Measurements from ENCODE around the gene MYO15A. TPM values are rescaled to one million over a fixed set of nuclear protein-coding genes. Genes with fewer than 3 reads are reported as not detected.

MYO15A gene
- polyA plus RNA-seq, 1 donor (not counting 4 experiments of a cell fraction or from before 2014, with no cell fraction given), result 0.20 TPM

- Histone ChIP-seq H3K4me3 (ENCODE audit: control insufficient read depth in 2 of 3, extremely low read depth in 1 of 3, insufficient read depth in 2 of 3, low read depth in 1 of 3, low read length in 3 of 3) (peak overlapping the region; percentile 3 to 91 (median 90)), H3K4me1 (ENCODE audit: control insufficient read depth, extremely low read depth, insufficient read depth, low read length) (peaks cover 38% of the 10 kb centered on the region), H4K20me1 (ENCODE audit: control insufficient read depth, extremely low read depth, insufficient read depth, low read length) (peaks cover 31% of the 10 kb centered on the region), H3K9me1 (ENCODE audit: control insufficient read depth, extremely low read depth, insufficient read depth, low read length) (peaks cover 6% of the 10 kb centered on the region), H3K36me3 (ENCODE audit: control insufficient read depth in 2 of 2, extremely low read depth in 1 of 2, insufficient read depth in 2 of 2, low read length in 2 of 2) (peaks cover 5 to 14% of the 10 kb centered on the region in 2 experiments), H3K79me2 (ENCODE audit: control insufficient read depth, insufficient read depth, low read length) (peaks cover 83% of the 10 kb centered on the region), H3K27ac (ENCODE audit: control insufficient read depth, insufficient read depth, low read length) (peak overlapping the region; percentile 92), H3K9me3 (ENCODE audit: control insufficient read depth, low read depth, low read length) (no peaks in the 10 kb centered on the region), H3K4me2 (ENCODE audit: control insufficient read depth, extremely low read depth, insufficient read depth, low read depth, low read length) (peak overlapping the region; percentile 97), H2AFZ (ENCODE audit: control insufficient read depth, low read length) (no peak overlapping the region), H3K9ac (ENCODE audit: control insufficient read depth, extremely low read depth, insufficient read depth, low read length) (peak overlapping the region; percentile 90), H3K27me3 (ENCODE audit: control insufficient read depth, extremely low read depth, insufficient read depth, low read length) (no peaks in the 10 kb centered on the region)
- TF ChIP-seq EZH2 (IDR thresholded peaks at IDR 0.05; ENCODE audit: low read length) (no peak), CTCF (optimal IDR thresholded peaks at IDR 0.05 in 1 of 3, IDR thresholded peaks at IDR 0.05 in 1 of 3, conservative IDR thresholded peaks at IDR 0.05 in 1 of 3; ENCODE audit: extremely low read depth in 1 of 3, insufficient read depth in 2 of 3, low read length in 3 of 3) (no peak)
- DNase-seq (ENCODE audit: low read depth, low spot score) (no peak), FAIRE-seq (no peak)
- dilution Hi-C loops (cut with MboI; ENCODE audit: extremely low pct_ligation_motif_present, low sequenced_read_pairs), result no loop called here
These were observed 78.7 kb downstream of the MYO15A start for GRCh38 chr17:18187226-18187625.

- TF ChIP-seq EZH2 (IDR thresholded peaks at IDR 0.05; ENCODE audit: low read length) (no peak), CTCF (optimal IDR thresholded peaks at IDR 0.05 in 1 of 3, IDR thresholded peaks at IDR 0.05 in 1 of 3, conservative IDR thresholded peaks at IDR 0.05 in 1 of 3; ENCODE audit: extremely low read depth in 1 of 3, insufficient read depth in 2 of 3, low read length in 3 of 3) (no peak)
- Histone ChIP-seq H3K9me3 (ENCODE audit: control insufficient read depth, low read depth, low read length) (no peaks in the 10 kb centered on the region), H3K9me1 (ENCODE audit: control insufficient read depth, extremely low read depth, insufficient read depth, low read length) (peaks cover 6% of the 10 kb centered on the region), H3K36me3 (ENCODE audit: control insufficient read depth in 2 of 2, extremely low read depth in 1 of 2, insufficient read depth in 2 of 2, low read length in 2 of 2) (peaks cover 7 to 14% of the 10 kb centered on the region in 2 experiments), H3K9ac (ENCODE audit: control insufficient read depth, extremely low read depth, insufficient read depth, low read length) (peak overlapping the region; percentile 68), H3K27ac (ENCODE audit: control insufficient read depth, insufficient read depth, low read length) (peak overlapping the region; percentile 92), H3K79me2 (ENCODE audit: control insufficient read depth, insufficient read depth, low read length) (peaks cover 89% of the 10 kb centered on the region), H3K4me2 (ENCODE audit: control insufficient read depth, extremely low read depth, insufficient read depth, low read depth, low read length) (peak overlapping the region; percentile 97), H4K20me1 (ENCODE audit: control insufficient read depth, extremely low read depth, insufficient read depth, low read length) (peaks cover 31% of the 10 kb centered on the region), H3K27me3 (ENCODE audit: control insufficient read depth, extremely low read depth, insufficient read depth, low read length) (no peaks in the 10 kb centered on the region), H3K4me1 (ENCODE audit: control insufficient read depth, extremely low read depth, insufficient read depth, low read length) (peaks cover 35% of the 10 kb centered on the region), H3K4me3 (ENCODE audit: control insufficient read depth in 2 of 3, extremely low read depth in 1 of 3, insufficient read depth in 2 of 3, low read depth in 1 of 3, low read length in 3 of 3) (peak overlapping the region; percentile 3 to 91 (median 90)), H2AFZ (ENCODE audit: control insufficient read depth, low read length) (no peak overlapping the region)
- FAIRE-seq, result peak; percentile 60
- DNase-seq (ENCODE audit: low read depth, low spot score), result no peak
- dilution Hi-C loops (cut with MboI; ENCODE audit: extremely low pct_ligation_motif_present, low sequenced_read_pairs), result no loop called here
These were observed 79.5 kb downstream of the MYO15A start for GRCh38 chr17:18187821-18188761.

All from keratinocyte (primary cell).